GM23338 (cell line): Measurements from ENCODE around the gene APOL4. TPM values are rescaled to one million over a fixed set of nuclear protein-coding genes. Genes with fewer than 3 reads are reported as not detected.

Experiments used
- ATAC-seq: fragments of 200-7000 bp; cut with Tn5 transposase; 3 replicates; pipeline ENCODE4 v1.9.1; 2020
- DNase-seq: peaks from one replicate; pipeline ENCODE4 v3.0.0-alpha.2; 2015; ENCODE audit warnings: low spot score
- H2AFZ ChIP-seq: fragments of 200-600 bp; sonication (generic); 2 replicates; pipeline ENCODE4 v1.8.0; 2016; ENCODE audit warnings: antibody characterized with exemption, mild to moderate bottlenecking, moderate library complexity
- H3F3A ChIP-seq: fragments of 200-600 bp; sonication (generic); replicated peaks from 2 replicates; pipeline ENCODE4 v1.8.0; 2017; ENCODE audit warnings: antibody characterized with exemption, mixed run types, low read depth
- H3K27ac ChIP-seq: fragments of 200-600 bp; sonication (generic); 2 replicates; pipeline ENCODE4 v1.6.1; 2016; ENCODE audit warnings: low read depth
- H3K27me3 ChIP-seq: fragments of 200-600 bp; sonication (generic); 2 replicates; pipeline ENCODE4 v1.8.0; 2016; ENCODE audit warnings: mild to moderate bottlenecking, mixed run types, moderate library complexity; ENCODE audit not compliant: insufficient read depth
- H3K36me3 ChIP-seq: fragments of 200-600 bp; sonication (generic); 2 replicates; pipeline ENCODE4 v1.8.0; 2016; ENCODE audit warnings: mild to moderate bottlenecking; ENCODE audit not compliant: insufficient read depth
- H3K4me1 ChIP-seq: fragments of 200-600 bp; sonication (generic); 2 replicates; pipeline ENCODE4 v1.8.0; 2016; ENCODE audit warnings: mild to moderate bottlenecking, moderate library complexity; ENCODE audit not compliant: insufficient read depth
- H3K4me2 ChIP-seq: fragments of 200-600 bp; sonication (generic); 2 replicates; pipeline ENCODE4 v1.7.1; 2017; ENCODE audit warnings: mixed run types
- H3K4me3 ChIP-seq: fragments of 200-600 bp; sonication (generic); 2 replicates; pipeline ENCODE4 v1.6.1; 2016; ENCODE audit warnings: mixed run types
- H3K79me2 ChIP-seq: fragments of 200-600 bp; sonication (generic); replicated peaks from 2 replicates; pipeline ENCODE4 v1.8.0; 2017; ENCODE audit warnings: mild to moderate bottlenecking; ENCODE audit not compliant: insufficient read depth
- H3K9me2 ChIP-seq: fragments of 200-600 bp; sonication (generic); 2 replicates; pipeline ENCODE4 v1.8.0; 2017; ENCODE audit not compliant: insufficient read depth
- H4K20me1 ChIP-seq: fragments of 200-600 bp; sonication (generic); replicated peaks from 2 replicates; pipeline ENCODE4 v1.8.0; 2017; ENCODE audit warnings: mild to moderate bottlenecking; ENCODE audit not compliant: insufficient read depth
- H3K27ac Mint-ChIP-seq: 2 replicates; pipeline ENCODE4 v1.8.0; 2020; ENCODE audit warnings: inconsistent platforms, mild to moderate bottlenecking, moderate library complexity, mixed read lengths
- H3K27me3 Mint-ChIP-seq: 3 replicates; pipeline ENCODE4 v1.8.0; 2022; ENCODE audit warnings: low read depth, mild to moderate bottlenecking, moderate library complexity, mixed read lengths, inconsistent platforms; ENCODE audit not compliant: insufficient read depth, poor library complexity
- H3K36me3 Mint-ChIP-seq: 3 replicates; pipeline ENCODE4 v1.8.0; 2021; ENCODE audit warnings: low read depth, mild to moderate bottlenecking, inconsistent platforms, moderate library complexity, mixed read lengths
- H3K4me1 Mint-ChIP-seq: 3 replicates; pipeline ENCODE4 v1.8.0; 2020; ENCODE audit warnings: mild to moderate bottlenecking, inconsistent platforms, mixed read lengths
- H3K4me3 Mint-ChIP-seq: 3 replicates; pipeline ENCODE4 v1.8.0; 2021; ENCODE audit warnings: moderate library complexity, mild to moderate bottlenecking, inconsistent platforms, mixed read lengths
- H3K9me3 Mint-ChIP-seq: 3 replicates; pipeline ENCODE4 v1.8.0; 2020; ENCODE audit warnings: moderate library complexity, mild to moderate bottlenecking, inconsistent platforms, mixed read lengths
- CREB1 ChIP-seq: fragments of 250-450 bp; sonication (Bioruptor Pico); IDR thresholded peaks from 2 replicates; pipeline ENCODE4 v1.5.0; 2020; ENCODE audit warnings: low read depth, mild to moderate bottlenecking, moderate library complexity
- CTCF ChIP-seq, 2 experiments: fragments of 200-600 bp in 1 of 2; sonication (generic) in 1 of 2; conservative IDR thresholded peaks; 2 replicates each; pipeline versions ENCODE4 v1.5.1 to v1.6.1; 2016 to 2017; ENCODE audit warnings: antibody characterized with exemption in 2 of 2, low read depth in 2 of 2, mild to moderate bottlenecking in 2 of 2, moderate library complexity in 1 of 2
- EZH2 ChIP-seq: fragments of 200-600 bp; sonication (generic); IDR thresholded peaks from one replicate; pipeline ENCODE4 v1.8.0; 2017; ENCODE audit warnings: antibody characterized with exemption, mild to moderate bottlenecking, low read depth; ENCODE audit not compliant: unreplicated experiment
- EZH2phosphoT487 ChIP-seq: fragments of 200-600 bp; sonication (generic); IDR thresholded peaks from one replicate; pipeline ENCODE4 v1.8.1; 2018; ENCODE audit warnings: antibody characterized with exemption; ENCODE audit not compliant: unreplicated experiment
- JUNB ChIP-seq: IDR thresholded peaks from one replicate; pipeline ENCODE4 v1.6.1; 2016; ENCODE audit warnings: antibody characterized with exemption; ENCODE audit not compliant: unreplicated experiment
- NANOG ChIP-seq: IDR thresholded peaks from 2 replicates; pipeline ENCODE4 v1.6.1; 2016; ENCODE audit warnings: antibody characterized with exemption, borderline replicate concordance
- POLR2AphosphoS5 ChIP-seq: IDR thresholded peaks from 2 replicates; pipeline ENCODE4 v1.6.1; 2016; ENCODE audit warnings: antibody characterized with exemption, low read depth
- REST ChIP-seq: IDR thresholded peaks from one replicate; pipeline ENCODE4 v1.6.1; 2018; ENCODE audit warnings: antibody characterized with exemption; ENCODE audit not compliant: unreplicated experiment
- STAT1 ChIP-seq: IDR thresholded peaks from one replicate; pipeline ENCODE4 v1.6.1; 2016; ENCODE audit warnings: antibody characterized with exemption; ENCODE audit not compliant: unreplicated experiment
- ZNF114 ChIP-seq: fragments of 250-450 bp; sonication (Bioruptor Pico); IDR thresholded peaks from 2 replicates; pipeline ENCODE4 v1.5.0; 2020; ENCODE audit warnings: mild to moderate bottlenecking, moderate library complexity
- ZNF331 ChIP-seq: fragments of 250-450 bp; sonication (Bioruptor Pico); IDR thresholded peaks from 2 replicates; pipeline ENCODE4 v1.5.0; 2020; ENCODE audit warnings: low read depth, mild to moderate bottlenecking, moderate library complexity
- polyA plus RNA-seq: library from polyadenylated mRNA; unstranded; fragments of >200 nt; fragmentation: Nextera tagmentation; extraction: Ambion mirVana; gene quantifications from 2 replicates; pipeline ENCODE4 v1.2.1, GENCODE V29; 2016
- total RNA-seq: library from RNA; depleted of rRNA; stranded (reverse); fragments of >200 nt; shearing (Covaris generic); gene quantifications from 2 replicates; pipeline ENCODE4 v1.2.3, GENCODE V29; 2014
- TF ChIP-seq, protein P1 (sequence below): fragments of 250-450 bp; sonication (Bioruptor Pico); IDR thresholded peaks from 2 replicates; pipeline ENCODE4 v1.5.0; 2020; ENCODE audit warnings: mild to moderate bottlenecking, moderate library complexity
- TF ChIP-seq, protein P2 (sequence below): IDR thresholded peaks from 2 replicates; pipeline ENCODE4 v1.6.1; 2016; ENCODE audit warnings: antibody characterized with exemption

Gene APOL4
- total and polyA plus RNA-seq, 2 experiments from 2014 or later, result not detected

- Histone ChIP-seq H2AFZ (no peak overlapping the region), H3F3A (no peaks in the 10 kb centered on the region), H3K9me2 (no peaks in the 10 kb centered on the region), H3K27me3 (no peaks in the 10 kb centered on the region), H4K20me1 (no peaks in the 10 kb centered on the region), H3K79me2 (no peaks in the 10 kb centered on the region), H3K4me2 (no peak overlapping the region), H3K36me3 (no peaks in the 10 kb centered on the region), H3K4me1 (no peaks in the 10 kb centered on the region; the same call in 1 of the 2 replicates), H3K27ac (no peak overlapping the region), H3K4me3 (no peak overlapping the region)
- Mint-ChIP-seq H3K27ac (no peak overlapping the region), H3K36me3 (no peaks in the 10 kb centered on the region), H3K27me3 (peaks cover 7% of the 10 kb centered on the region), H3K4me1 (peaks cover 14% of the 10 kb centered on the region), H3K4me3 (no peak overlapping the region), H3K9me3 (peaks cover 6% of the 10 kb centered on the region; the same call in 2 of the 3 replicates)
- DNase-seq (no peak), ATAC-seq (no peak)
- TF ChIP-seq EZH2 (no peak), CREB1 (no peak), EZH2phosphoT487 (no peak), POLR2AphosphoS5 (no peak), NANOG (no peak), CTCF (conservative IDR thresholded peaks at IDR 0.05; ENCODE audit: low read depth in 2 of 2) (no peak), JUNB (no peak), STAT1 (no peak), ZNF331 (CRISPR knock-in tag) (no peak), REST (no peak), ZNF114 (CRISPR knock-in tag) (no peak)
- TF ChIP-seq, protein P1, sequence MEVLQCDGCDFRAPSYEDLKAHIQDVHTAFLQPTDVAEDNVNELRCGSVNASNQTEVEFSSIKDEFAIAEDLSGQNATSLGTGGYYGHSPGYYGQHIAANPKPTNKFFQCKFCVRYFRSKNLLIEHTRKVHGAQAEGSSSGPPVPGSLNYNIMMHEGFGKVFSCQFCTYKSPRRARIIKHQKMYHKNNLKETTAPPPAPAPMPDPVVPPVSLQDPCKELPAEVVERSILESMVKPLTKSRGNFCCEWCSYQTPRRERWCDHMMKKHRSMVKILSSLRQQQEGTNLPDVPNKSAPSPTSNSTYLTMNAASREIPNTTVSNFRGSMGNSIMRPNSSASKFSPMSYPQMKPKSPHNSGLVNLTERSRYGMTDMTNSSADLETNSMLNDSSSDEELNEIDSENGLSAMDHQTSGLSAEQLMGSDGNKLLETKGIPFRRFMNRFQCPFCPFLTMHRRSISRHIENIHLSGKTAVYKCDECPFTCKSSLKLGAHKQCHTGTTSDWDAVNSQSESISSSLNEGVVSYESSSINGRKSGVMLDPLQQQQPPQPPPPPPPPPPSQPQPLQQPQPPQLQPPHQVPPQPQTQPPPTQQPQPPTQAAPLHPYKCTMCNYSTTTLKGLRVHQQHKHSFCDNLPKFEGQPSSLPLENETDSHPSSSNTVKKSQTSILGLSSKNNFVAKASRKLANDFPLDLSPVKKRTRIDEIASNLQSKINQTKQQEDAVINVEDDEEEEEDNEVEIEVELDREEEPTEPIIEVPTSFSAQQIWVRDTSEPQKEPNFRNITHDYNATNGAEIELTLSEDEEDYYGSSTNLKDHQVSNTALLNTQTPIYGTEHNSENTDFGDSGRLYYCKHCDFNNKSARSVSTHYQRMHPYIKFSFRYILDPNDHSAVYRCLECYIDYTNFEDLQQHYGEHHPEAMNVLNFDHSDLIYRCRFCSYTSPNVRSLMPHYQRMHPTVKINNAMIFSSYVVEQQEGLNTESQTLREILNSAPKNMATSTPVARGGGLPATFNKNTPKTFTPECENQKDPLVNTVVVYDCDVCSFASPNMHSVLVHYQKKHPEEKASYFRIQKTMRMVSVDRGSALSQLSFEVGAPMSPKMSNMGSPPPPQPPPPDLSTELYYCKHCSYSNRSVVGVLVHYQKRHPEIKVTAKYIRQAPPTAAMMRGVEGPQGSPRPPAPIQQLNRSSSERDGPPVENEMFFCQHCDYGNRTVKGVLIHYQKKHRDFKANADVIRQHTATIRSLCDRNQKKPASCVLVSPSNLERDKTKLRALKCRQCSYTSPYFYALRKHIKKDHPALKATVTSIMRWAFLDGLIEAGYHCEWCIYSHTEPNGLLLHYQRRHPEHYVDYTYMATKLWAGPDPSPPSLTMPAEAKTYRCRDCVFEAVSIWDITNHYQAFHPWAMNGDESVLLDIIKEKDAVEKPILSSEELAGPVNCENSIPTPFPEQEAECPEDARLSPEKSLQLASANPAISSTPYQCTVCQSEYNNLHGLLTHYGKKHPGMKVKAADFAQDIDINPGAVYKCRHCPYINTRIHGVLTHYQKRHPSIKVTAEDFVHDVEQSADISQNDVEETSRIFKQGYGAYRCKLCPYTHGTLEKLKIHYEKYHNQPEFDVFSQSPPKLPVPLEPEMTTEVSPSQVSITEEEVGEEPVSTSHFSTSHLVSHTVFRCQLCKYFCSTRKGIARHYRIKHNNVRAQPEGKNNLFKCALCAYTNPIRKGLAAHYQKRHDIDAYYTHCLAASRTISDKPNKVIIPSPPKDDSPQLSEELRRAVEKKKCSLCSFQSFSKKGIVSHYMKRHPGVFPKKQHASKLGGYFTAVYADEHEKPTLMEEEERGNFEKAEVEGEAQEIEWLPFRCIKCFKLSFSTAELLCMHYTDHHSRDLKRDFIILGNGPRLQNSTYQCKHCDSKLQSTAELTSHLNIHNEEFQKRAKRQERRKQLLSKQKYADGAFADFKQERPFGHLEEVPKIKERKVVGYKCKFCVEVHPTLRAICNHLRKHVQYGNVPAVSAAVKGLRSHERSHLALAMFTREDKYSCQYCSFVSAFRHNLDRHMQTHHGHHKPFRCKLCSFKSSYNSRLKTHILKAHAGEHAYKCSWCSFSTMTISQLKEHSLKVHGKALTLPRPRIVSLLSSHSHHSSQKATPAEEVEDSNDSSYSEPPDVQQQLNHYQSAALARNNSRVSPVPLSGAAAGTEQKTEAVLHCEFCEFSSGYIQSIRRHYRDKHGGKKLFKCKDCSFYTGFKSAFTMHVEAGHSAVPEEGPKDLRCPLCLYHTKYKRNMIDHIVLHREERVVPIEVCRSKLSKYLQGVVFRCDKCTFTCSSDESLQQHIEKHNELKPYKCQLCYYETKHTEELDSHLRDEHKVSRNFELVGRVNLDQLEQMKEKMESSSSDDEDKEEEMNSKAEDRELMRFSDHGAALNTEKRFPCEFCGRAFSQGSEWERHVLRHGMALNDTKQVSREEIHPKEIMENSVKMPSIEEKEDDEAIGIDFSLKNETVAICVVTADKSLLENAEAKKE (CRISPR knock-in tag), result no peak
- TF ChIP-seq, protein P2, sequence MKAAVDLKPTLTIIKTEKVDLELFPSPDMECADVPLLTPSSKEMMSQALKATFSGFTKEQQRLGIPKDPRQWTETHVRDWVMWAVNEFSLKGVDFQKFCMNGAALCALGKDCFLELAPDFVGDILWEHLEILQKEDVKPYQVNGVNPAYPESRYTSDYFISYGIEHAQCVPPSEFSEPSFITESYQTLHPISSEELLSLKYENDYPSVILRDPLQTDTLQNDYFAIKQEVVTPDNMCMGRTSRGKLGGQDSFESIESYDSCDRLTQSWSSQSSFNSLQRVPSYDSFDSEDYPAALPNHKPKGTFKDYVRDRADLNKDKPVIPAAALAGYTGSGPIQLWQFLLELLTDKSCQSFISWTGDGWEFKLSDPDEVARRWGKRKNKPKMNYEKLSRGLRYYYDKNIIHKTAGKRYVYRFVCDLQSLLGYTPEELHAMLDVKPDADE, result no peak
Observed at GRCh38 chr22:36148411-36148810, 53.2 kb downstream of the APOL4 start.
